Choroid plexus epithelial cell (primary cell): ENCODE data around the gene ATR.
"Not testable (repeated sequence)": the region's sequence is repeated elsewhere in the genome, so short reads cannot be mapped to it uniquely, and the experiment has no call there.

Experiments
- DNase-seq: peaks from one replicate; pipeline ENCODE4 v3.0.0-alpha.2; 2010; ENCODE audit warnings: low read depth
- H3K4me3 ChIP-seq: 2 replicates; pipeline ENCODE4 v1.5.1; 2011; ENCODE audit warnings: low read depth, mild to moderate bottlenecking, control low read depth, low read length, moderate library complexity
- TF ChIP-seq, protein P1 (sequence below): conservative IDR thresholded peaks from 2 replicates; pipeline ENCODE4 v1.5.1; 2011; ENCODE audit warnings: low read depth, mild to moderate bottlenecking, control low read depth, inconsistent platforms, low read length, moderate library complexity

ATR gene

DNA sequence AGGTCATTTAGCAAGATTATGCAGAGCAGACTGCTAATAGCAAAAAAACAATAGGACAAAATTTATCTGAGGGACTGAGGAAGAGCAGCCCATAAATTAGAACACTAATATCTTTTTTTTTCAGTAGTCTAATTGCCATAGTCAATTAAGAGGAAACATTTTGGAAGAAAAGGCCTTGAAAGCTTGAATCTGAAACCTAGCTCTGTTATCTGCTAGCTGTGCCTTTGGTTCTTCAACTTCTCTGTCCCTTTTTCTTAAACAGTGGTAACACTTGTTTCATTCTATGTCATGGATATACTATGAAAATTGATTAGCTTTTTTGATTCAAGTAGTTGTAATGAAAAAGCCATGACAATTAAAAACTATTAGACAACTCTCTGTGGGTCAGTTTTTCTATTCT is 1.7 kb downstream of the ATR start:
- TF ChIP-seq, protein P1, sequence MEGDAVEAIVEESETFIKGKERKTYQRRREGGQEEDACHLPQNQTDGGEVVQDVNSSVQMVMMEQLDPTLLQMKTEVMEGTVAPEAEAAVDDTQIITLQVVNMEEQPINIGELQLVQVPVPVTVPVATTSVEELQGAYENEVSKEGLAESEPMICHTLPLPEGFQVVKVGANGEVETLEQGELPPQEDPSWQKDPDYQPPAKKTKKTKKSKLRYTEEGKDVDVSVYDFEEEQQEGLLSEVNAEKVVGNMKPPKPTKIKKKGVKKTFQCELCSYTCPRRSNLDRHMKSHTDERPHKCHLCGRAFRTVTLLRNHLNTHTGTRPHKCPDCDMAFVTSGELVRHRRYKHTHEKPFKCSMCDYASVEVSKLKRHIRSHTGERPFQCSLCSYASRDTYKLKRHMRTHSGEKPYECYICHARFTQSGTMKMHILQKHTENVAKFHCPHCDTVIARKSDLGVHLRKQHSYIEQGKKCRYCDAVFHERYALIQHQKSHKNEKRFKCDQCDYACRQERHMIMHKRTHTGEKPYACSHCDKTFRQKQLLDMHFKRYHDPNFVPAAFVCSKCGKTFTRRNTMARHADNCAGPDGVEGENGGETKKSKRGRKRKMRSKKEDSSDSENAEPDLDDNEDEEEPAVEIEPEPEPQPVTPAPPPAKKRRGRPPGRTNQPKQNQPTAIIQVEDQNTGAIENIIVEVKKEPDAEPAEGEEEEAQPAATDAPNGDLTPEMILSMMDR: no peak
- H3K4me3 ChIP-seq: no peak overlapping the region

DNA sequence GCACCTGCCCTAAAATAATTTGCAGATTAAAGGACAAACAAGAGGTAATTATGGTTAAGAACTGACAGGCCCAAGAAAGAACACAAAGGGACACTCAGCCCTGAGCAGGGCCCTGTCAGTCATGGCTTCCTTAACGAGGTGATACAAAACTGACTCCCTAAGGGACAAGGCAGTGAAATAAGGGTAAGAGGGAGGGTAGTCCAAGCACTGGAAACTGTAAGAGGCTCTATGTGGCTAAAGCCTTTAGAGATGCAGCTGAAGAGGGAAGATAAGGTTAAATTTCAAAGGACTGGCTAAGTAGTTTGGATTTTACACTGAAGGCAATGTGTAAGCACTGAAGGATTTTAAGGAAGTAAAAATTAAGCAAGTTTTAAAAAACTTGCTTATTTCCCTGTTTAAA is 3.9 kb downstream of the ATR start:
- TF ChIP-seq, protein P1: no peak
- DNase-seq: no peak
- no peak overlapping the region for H3K4me3 ChIP-seq

More for the DNA sequence above, 1.7 kb downstream of the ATR start:
- DNase-seq: no peak

DNA sequence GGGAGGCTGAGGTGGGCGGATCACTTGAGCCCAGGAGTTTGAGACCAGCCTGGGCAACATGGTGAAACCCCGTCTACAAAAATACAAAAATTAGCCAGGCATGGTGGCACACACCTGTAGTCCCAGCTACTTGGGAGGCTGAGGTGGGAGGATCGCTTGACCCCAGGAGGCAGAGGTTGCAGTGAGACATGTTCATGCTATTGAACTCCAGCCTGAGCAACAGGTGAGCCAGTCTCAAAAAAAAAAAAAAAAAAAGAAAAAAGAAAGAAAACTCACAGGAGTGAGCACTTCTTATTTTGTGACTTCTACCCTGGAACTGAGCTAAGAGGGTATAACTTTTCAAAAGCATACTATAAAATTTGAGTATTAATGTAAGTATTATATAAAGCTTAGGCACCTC is 4.3 kb downstream of the ATR start:
- H3K4me3 ChIP-seq, DNase-seq: not testable (repeated sequence)

DNA sequence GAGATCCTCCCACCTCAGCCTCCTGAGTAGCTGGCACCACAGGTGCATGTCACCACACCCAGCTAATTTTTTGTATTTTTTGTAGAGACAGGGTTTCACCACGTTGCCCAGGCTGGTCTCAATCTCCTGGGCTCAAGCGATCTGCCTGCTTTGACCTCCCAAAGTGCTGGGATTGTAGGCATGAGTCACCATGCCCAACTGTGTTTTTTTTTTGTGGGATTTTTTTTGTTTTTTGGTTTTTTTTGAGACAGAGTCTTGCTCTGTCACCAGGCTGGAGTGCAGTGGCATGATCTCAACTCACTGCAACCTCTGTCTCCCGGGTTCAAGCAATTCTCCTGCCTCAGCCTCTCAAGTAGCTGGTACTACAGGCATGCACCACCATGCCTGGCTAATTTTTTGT is 9.1 kb downstream of the ATR start:
- H3K4me3 ChIP-seq, DNase-seq: not testable (repeated sequence)

DNA sequence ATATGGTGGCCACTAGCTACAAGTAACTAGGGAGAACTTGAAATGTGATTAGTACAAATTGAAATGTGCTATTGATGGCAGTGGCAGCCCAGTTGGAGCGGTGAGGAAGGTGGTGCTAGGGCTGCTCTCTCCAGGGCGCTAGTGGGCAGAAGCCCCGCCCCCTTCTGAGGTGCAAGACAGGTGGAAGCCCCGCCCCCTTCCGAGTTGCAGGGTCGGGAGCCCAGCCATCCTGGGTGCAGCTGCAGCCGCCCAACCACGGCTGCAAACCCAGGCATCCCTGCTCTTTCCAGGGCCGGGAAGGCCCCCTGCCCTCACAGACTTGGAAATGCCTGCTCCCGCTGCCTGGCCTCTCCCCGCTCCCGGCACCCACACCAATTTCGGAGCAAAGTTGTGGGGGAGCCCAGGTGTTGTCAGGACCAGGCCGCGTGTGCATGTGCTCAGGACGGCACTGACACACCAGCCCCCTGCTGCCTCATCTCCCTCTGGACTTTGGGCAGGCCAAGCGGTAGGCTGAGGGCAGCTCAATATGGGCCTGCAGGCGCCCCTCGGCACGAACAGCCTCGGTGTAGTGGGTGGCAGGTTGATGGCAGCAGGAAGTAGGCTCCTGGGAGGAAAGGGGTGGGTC is 10.0 kb downstream of the ATR start:
- no peak for DNase-seq
- TF ChIP-seq, protein P1: no peak
- H3K4me3 ChIP-seq: no peak overlapping the region

DNA sequence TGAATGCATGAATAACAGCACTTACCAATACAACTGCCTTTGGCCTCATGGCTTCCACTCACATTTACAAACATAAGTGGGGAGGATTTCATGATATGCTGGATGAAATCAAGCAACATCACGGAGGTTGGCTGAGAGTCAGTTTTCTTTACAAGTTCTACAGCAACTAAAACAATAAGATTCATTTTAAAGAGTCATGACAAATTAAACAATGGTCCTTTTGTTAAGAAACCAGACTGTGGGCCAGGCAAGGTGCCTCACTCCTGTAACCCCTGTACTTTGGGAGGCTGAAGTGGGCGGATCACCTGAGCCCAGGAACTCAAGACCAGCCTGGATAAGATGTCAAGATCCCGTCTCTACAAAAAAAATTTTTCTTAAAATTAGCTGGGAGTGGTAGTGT is 12.4 kb downstream of the ATR start:
- TF ChIP-seq, protein P1: no peak
- H3K4me3 ChIP-seq: no peak overlapping the region
- no peak for DNase-seq

DNA sequence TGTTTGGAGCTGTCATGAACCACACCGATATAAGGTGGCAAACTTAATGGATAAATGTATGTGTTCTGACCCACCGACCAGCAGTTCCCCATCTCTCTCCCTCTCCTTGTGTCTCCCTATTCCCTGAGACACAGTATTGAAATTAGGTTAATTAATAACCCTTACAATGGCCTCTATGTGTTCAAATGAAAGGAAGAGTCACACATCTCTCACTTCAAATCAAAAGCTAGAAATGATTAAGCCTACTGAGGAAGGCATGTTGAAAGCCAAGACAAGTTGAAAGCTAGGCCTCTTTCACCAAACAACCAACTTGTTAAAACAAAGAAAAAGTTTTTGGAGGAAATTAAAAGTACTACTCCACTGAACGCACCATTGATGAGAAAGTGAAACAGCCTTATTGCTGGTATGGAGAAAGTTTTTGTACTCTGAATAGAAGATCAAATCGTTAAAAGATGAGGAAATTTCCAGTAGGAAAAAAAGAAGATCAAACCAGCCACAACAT is 15.0 kb downstream of the ATR start:
- no peak for DNase-seq
- TF ChIP-seq, protein P1: no peak
- H3K4me3 ChIP-seq: no peak overlapping the region

DNA sequence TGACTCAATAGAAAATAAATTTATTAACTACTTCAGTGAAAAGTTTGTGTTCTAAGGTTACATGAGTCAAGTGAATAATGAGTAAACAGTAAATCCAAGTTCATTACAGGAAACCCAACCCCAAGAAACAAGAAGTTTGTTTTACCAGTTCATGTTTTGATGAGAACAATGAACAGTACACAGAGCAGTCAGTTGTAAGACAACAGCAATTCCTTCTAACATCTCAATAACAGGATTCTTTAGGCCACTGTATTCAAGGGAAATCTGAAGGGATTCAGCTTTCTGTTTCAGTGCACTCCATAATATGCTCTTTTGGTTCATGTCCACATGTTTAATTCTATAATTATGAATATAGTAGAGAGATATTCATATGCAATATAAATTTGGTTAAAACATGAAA is 18.4 kb downstream of the ATR start:
- DNase-seq: no peak
- no peak overlapping the region for H3K4me3 ChIP-seq
- TF ChIP-seq, protein P1: no peak
